ENCODE measurements around the gene CELSR1. TPM values are rescaled to one million over a fixed set of nuclear protein-coding genes. Genes with fewer than 3 reads are reported as not detected.
"Not testable (repeated sequence)": the region's sequence is repeated elsewhere in the genome, so short reads cannot be mapped to it uniquely, and the experiment has no call there.

Gene CELSR1
- total RNA-seq, 1 donor from 2014 or later: 0.39 TPM

DNA sequence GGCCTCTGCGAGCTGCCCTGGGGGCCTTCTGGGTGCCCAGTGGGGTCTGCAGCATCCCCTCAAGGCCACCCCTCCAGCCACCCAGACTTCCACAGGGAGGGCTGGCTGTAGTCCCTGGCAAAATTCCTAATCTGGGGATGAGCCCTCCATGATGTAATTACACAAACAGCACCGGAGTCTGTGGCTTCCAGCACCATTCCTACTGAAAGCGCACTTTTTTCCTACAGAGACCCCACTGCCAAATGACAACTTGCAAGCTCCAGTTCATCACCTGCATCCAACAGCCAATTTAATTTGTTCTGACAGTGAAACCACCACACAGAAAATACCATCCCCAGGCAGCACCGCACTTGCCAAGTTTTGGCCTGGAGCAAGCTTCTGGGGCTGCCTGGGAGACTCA is 131.5 kb downstream of the CELSR1 start:
- Mint-ChIP-seq H3K36me3 (ENCODE audit: low read depth) (no peaks in the 10 kb centered on the region), H3K27ac (no peak overlapping the region), H3K9me3 (no peaks in the 10 kb centered on the region), H3K4me1 (ENCODE audit: low read depth) (no peaks in the 10 kb centered on the region), H3K27me3 (ENCODE audit: insufficient read depth) (peaks cover 5% of the 10 kb centered on the region), H3K4me3 (no peak overlapping the region)
- intact Hi-C loops (cut with micrococcal nuclease): no loop called here
- DNase-seq (ENCODE audit: low spot score): no peak

DNA sequence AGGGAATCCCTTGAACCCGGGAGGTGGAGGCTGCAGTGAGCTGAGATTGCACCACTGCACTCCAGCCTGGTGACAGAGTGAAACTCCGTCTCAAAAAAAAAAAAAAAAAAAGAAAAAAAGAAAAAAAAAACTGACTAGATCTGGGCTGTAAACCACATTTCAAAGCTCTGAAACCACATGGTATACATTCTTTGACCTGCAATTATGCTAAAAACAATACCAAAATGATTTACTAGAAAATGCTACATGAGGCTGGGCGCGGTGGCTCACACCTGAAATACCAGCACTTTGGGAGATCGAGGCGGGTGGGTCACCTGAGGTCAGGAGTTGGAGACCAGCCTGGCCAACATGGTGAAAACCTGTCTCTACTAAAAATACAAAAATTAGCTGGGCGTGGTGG is 133.5 kb downstream of the CELSR1 start:
- intact Hi-C loops (cut with micrococcal nuclease): not testable (repeated sequence)

DNA sequence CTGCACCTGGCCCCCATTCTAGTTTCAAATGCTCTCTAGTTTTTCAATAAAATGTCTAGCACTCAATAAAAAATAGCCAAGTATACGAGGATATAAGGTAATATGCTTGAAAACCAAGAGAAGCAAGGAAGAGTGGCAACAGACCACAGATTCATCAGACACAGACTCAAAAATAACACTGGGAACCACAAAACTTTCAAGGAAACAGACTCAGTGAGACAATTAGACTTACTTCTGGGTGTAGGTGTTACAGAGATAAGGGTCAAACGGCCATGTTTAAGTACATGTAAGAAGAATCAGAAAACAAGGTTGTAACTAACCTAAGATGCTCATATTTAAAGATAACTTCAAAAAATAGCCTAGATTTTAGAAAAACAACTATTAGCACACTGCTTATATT is 134.9 kb downstream of the CELSR1 start:
- no peak for DNase-seq (ENCODE audit: low spot score)
- H3K36me3 Mint-ChIP-seq (ENCODE audit: low read depth): no peaks in the 10 kb centered on the region
- no peak overlapping the region for H3K27ac Mint-ChIP-seq
- no peak overlapping the region for H3K4me3 Mint-ChIP-seq
- H3K27me3 Mint-ChIP-seq (ENCODE audit: insufficient read depth): peaks cover 5% of the 10 kb centered on the region
- intact Hi-C loops (cut with micrococcal nuclease): no loop called here
- H3K4me1 Mint-ChIP-seq (ENCODE audit: low read depth): no peaks in the 10 kb centered on the region
- H3K9me3 Mint-ChIP-seq: no peaks in the 10 kb centered on the region

More for the DNA sequence above, 133.5 kb downstream of the CELSR1 start:
- not testable (repeated sequence) for H3K27ac Mint-ChIP-seq; H3K4me1 Mint-ChIP-seq (ENCODE audit: low read depth); H3K4me3 Mint-ChIP-seq; H3K27me3 Mint-ChIP-seq (ENCODE audit: insufficient read depth); H3K9me3 Mint-ChIP-seq; H3K36me3 Mint-ChIP-seq (ENCODE audit: low read depth); DNase-seq (ENCODE audit: low spot score)

- DNase-seq (ENCODE audit: low spot score): no peak
- Mint-ChIP-seq H3K27me3 (ENCODE audit: insufficient read depth) (peaks cover 5% of the 10 kb centered on the region), H3K9me3 (no peaks in the 10 kb centered on the region), H3K27ac (no peak overlapping the region), H3K4me1 (ENCODE audit: low read depth) (no peaks in the 10 kb centered on the region), H3K36me3 (ENCODE audit: low read depth) (no peaks in the 10 kb centered on the region), H3K4me3 (no peak overlapping the region)
- intact Hi-C loops (cut with micrococcal nuclease): no loop called here
Measured at GRCh38 chr22:46401370-46401769, 136.1 kb downstream of the CELSR1 start.

DNA sequence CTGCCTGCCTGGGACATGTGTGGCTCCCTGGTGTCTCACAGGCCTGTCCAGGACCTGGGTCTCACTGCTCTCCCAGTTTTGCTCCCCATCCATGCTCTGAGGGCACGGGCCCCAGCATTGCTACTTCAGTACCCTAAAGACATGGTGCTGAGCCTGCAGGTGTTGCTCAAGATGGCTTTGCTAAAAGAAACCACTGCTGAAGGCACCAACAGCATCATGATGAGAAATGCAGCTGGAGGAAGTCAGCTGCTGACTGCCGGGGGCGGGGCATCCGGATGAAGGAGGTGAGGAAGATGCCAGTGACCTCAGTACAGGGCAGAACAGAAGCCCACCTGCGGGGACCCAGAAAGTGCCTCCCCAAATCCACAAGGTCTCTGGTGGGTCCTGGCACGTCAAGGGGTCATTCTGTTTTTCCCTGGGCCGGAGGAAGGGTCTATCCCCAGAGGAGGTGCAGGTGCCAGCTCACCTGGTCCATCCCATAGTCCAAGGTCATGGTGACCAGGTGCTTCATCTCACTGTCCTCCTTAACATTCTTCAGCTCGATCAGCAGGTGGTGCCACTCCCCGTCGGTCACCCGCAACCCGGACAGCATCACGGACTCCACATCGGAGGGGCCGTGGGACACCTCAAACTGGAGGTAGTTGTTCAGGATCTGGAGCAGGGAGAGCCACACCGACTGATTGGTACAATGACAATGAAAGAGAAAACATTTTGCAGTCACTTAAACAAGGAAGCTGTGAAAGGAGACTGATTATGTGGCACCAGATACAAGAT is 138.0 kb downstream of the CELSR1 start:
- no peaks in the 10 kb centered on the region for H3K4me1 Mint-ChIP-seq (ENCODE audit: low read depth)
- DNase-seq (ENCODE audit: low spot score): no peak
- H3K36me3 Mint-ChIP-seq (ENCODE audit: low read depth): no peaks in the 10 kb centered on the region
- H3K27me3 Mint-ChIP-seq (ENCODE audit: insufficient read depth): peaks cover 5% of the 10 kb centered on the region
- H3K27ac Mint-ChIP-seq: no peak overlapping the region
- H3K9me3 Mint-ChIP-seq: no peaks in the 10 kb centered on the region
- H3K4me3 Mint-ChIP-seq: no peak overlapping the region
- intact Hi-C loops (cut with micrococcal nuclease): no loop called here

- H3K27me3 Mint-ChIP-seq (ENCODE audit: insufficient read depth): peaks cover 5% of the 10 kb centered on the region
- no peak overlapping the region for H3K27ac Mint-ChIP-seq
- H3K9me3 Mint-ChIP-seq: no peaks in the 10 kb centered on the region
- no peak overlapping the region for H3K4me3 Mint-ChIP-seq
- H3K4me1 Mint-ChIP-seq (ENCODE audit: low read depth): no peaks in the 10 kb centered on the region
- H3K36me3 Mint-ChIP-seq (ENCODE audit: low read depth): no peaks in the 10 kb centered on the region
- intact Hi-C loops (cut with micrococcal nuclease): no loop called here
- no peak for DNase-seq (ENCODE audit: low spot score)
Measured at GRCh38 chr22:46397951-46398350, 139.5 kb downstream of the CELSR1 start.

GRCh38 chr22:46397514-46397913 is 139.9 kb downstream of the CELSR1 start:
- DNase-seq (ENCODE audit: low spot score): no peak
- no peaks in the 10 kb centered on the region for H3K36me3 Mint-ChIP-seq (ENCODE audit: low read depth)
- no peaks in the 10 kb centered on the region for H3K4me1 Mint-ChIP-seq (ENCODE audit: low read depth)
- no peak overlapping the region for H3K27ac Mint-ChIP-seq
- H3K4me3 Mint-ChIP-seq: no peak overlapping the region
- intact Hi-C loops (cut with micrococcal nuclease): no loop called here
- H3K27me3 Mint-ChIP-seq (ENCODE audit: insufficient read depth): peaks cover 5% of the 10 kb centered on the region
- H3K9me3 Mint-ChIP-seq: no peaks in the 10 kb centered on the region

- H3K36me3 Mint-ChIP-seq (ENCODE audit: low read depth); H3K27ac Mint-ChIP-seq; H3K4me3 Mint-ChIP-seq; H3K4me1 Mint-ChIP-seq (ENCODE audit: low read depth); intact Hi-C loops (cut with micrococcal nuclease); H3K9me3 Mint-ChIP-seq; DNase-seq (ENCODE audit: low spot score); H3K27me3 Mint-ChIP-seq (ENCODE audit: insufficient read depth): not testable (repeated sequence)
Measured at GRCh38 chr22:46397049-46397448, 140.4 kb downstream of the CELSR1 start.

DNA sequence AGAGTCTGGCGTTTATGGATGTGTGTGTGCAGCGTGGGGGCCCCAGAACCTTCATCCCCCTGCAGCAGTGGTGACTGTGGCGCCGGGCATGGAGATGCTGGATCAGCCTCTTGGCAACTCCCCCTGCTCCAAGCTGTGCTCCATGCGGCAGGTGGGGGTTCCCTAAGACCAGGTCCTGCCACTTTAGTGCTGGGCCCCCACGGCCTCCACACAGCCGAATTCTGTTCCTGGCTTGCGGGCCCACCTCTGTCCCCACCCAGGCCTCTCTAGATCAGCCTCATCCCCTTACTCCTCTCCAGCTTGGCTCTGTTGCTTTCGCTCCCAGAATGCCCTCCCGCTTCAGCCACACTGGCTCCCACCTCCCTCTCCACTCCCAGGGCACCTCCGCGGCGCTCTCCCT is 142.3 kb downstream of the CELSR1 start:
- intact Hi-C loops (cut with micrococcal nuclease): no loop called here
- Mint-ChIP-seq H3K36me3 (ENCODE audit: low read depth) (no peaks in the 10 kb centered on the region), H3K4me1 (ENCODE audit: low read depth) (no peaks in the 10 kb centered on the region), H3K4me3 (no peak overlapping the region), H3K9me3 (no peaks in the 10 kb centered on the region), H3K27ac (no peak overlapping the region), H3K27me3 (ENCODE audit: insufficient read depth) (peaks cover 2% of the 10 kb centered on the region)
- no peak for DNase-seq (ENCODE audit: low spot score)

DNA sequence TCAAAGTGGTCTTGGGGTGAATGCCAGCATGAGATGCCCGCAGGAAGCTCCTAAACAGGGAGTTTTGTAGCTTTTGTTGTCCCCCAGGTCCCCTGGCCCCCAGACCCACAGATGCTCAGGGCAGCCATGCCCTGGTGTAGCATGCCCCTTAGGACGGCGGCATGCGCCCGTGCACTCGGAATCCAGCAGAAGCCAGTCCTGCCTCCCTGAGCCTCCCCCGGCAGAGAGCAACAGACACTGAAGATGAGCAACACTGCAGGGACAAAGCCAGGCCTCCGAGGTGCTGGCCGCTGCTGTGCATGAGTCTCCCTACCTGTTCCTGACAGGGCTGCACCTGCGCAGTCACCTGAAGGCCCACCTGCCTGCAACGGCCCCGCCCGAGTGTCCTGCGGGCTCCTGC is 142.8 kb downstream of the CELSR1 start:
- H3K9me3 Mint-ChIP-seq: no peaks in the 10 kb centered on the region
- intact Hi-C loops (cut with micrococcal nuclease): no loop called here
- no peak for DNase-seq (ENCODE audit: low spot score)
- H3K36me3 Mint-ChIP-seq (ENCODE audit: low read depth): no peaks in the 10 kb centered on the region
- H3K4me1 Mint-ChIP-seq (ENCODE audit: low read depth): no peaks in the 10 kb centered on the region
- no peak overlapping the region for H3K27ac Mint-ChIP-seq
- peaks cover 2% of the 10 kb centered on the region for H3K27me3 Mint-ChIP-seq (ENCODE audit: insufficient read depth)
- no peak overlapping the region for H3K4me3 Mint-ChIP-seq

DNA sequence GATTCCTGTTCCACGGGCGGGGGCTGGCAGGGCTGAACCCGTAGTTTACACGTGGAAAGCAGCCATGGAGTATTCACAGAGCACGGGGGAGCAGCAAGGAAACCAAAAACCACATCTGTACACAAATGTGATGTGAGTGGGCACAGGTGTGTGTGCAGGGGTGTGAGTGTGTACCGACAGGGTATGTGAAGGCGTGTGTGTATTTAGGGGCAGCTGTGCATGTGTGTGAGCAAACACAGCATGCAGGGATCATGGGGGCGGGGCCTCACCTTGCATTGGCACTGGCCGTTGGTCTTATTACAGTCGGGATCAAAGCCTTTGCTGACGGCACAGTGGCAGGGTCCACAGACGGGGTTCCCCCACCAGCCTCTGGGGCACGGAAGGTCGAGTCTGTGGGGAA is 143.5 kb downstream of the CELSR1 start:
- DNase-seq (ENCODE audit: low spot score): no peak
- Mint-ChIP-seq H3K4me1 (ENCODE audit: low read depth) (no peaks in the 10 kb centered on the region), H3K9me3 (no peaks in the 10 kb centered on the region), H3K27me3 (ENCODE audit: insufficient read depth) (peaks cover 2% of the 10 kb centered on the region), H3K27ac (no peak overlapping the region), H3K36me3 (ENCODE audit: low read depth) (no peaks in the 10 kb centered on the region), H3K4me3 (no peak overlapping the region)
- intact Hi-C loops (cut with micrococcal nuclease): no loop called here

DNA sequence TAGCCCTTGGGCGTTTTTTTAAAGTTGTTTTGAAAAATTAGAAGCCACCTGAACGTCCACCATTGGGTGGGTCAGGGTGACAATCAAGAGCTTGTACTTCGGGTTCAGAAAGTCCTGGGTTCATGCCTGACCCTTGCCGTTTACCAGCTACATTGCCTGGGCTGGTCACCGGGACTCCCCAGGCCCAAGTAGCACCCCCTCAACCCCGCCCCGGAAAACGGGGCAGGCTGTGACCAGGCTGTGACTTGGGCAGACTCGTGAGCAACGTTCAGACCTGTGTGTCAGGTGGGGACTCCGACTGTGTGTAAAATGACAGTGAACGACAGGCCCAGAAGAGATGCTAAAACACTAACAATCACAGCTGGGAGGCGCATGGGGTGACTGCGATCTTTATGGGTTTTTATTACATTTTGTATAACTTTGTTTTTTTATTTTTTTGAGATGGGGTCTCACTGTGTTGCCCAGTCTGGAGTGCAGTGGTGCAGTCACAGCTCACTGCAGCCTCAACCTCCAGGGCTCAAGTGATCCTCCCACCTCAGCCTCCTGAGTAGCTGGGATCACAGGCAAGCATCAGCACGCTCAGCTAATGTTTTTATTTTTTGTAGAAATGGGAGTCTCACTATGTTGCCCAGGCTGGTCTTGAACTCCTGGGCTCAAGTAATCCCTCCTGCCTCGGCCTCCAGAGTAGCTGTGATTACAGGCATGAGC is 145.1 kb downstream of the CELSR1 start:
- no peaks in the 10 kb centered on the region for H3K9me3 Mint-ChIP-seq
- DNase-seq (ENCODE audit: low spot score): no peak
- intact Hi-C loops (cut with micrococcal nuclease): no loop called here
- no peak overlapping the region for H3K4me3 Mint-ChIP-seq
- no peaks in the 10 kb centered on the region for H3K36me3 Mint-ChIP-seq (ENCODE audit: low read depth)
- peaks cover 2% of the 10 kb centered on the region for H3K27me3 Mint-ChIP-seq (ENCODE audit: insufficient read depth)
- no peak overlapping the region for H3K27ac Mint-ChIP-seq
- no peaks in the 10 kb centered on the region for H3K4me1 Mint-ChIP-seq (ENCODE audit: low read depth)

GRCh38 chr22:46391486-46392136 is 145.8 kb downstream of the CELSR1 start:
- intact Hi-C loops (cut with micrococcal nuclease): no loop called here
- no peaks in the 10 kb centered on the region for H3K36me3 Mint-ChIP-seq (ENCODE audit: low read depth)
- DNase-seq (ENCODE audit: low spot score): no peak
- no peaks in the 10 kb centered on the region for H3K9me3 Mint-ChIP-seq
- H3K27me3 Mint-ChIP-seq (ENCODE audit: insufficient read depth): peaks cover 2% of the 10 kb centered on the region
- no peaks in the 10 kb centered on the region for H3K4me1 Mint-ChIP-seq (ENCODE audit: low read depth)
- no peak overlapping the region for H3K4me3 Mint-ChIP-seq
- H3K27ac Mint-ChIP-seq: no peak overlapping the region

Data from activated T-helper 1 cell treated with anti-CD3 and anti-CD28 coated beads, Interleukin-12 subunit alpha, Interleukin-12 subunit beta, Interleukin-2, Interleukin-4 antibody, amounts not matched to agents 30 ng/mL and 10 ng/mL and 1 ng/mL, durations not matched to agents 14 hours and 24 hours and 36 hours (primary cell).